Motor neuron (in vitro differentiated cells): ENCODE results near the gene MAML3. TPM values are rescaled to one million over a fixed set of nuclear protein-coding genes. Genes with fewer than 3 reads are reported as not detected.

Experiments used
- ATAC-seq, 8 experiments: fragments of 200-7000 bp; cut with Tn5 transposase; replicated peaks in 6 of 8; 2 replicates each; pipeline ENCODE4 v1.8.0; 2021; ENCODE audit warnings: mild to moderate bottlenecking in 8 of 8, moderate library complexity in 8 of 8
- H3K27ac ChIP-seq, 2 donors: fragments of 250-450 bp; sonication (Bioruptor Pico); 2 replicates each; pipeline ENCODE4 v1.9.0; 2021; ENCODE audit warnings: antibody characterized with exemption in 2 of 2, mild to moderate bottlenecking in 2 of 2, moderate library complexity in 1 of 2
- H3K4me1 ChIP-seq, 2 donors: fragments of 250-450 bp; sonication (Bioruptor Pico); replicated peaks in 1 of 2; 2 replicates each; pipeline ENCODE4 v1.6.1; 2021; ENCODE audit warnings: antibody characterized with exemption in 2 of 2, mild to moderate bottlenecking in 2 of 2, moderate library complexity in 1 of 2
- H3K4me3 ChIP-seq, 5 donors: fragments of 250-450 bp; sonication (Bioruptor Pico); 2 replicates each; pipeline ENCODE4 v1.9.0; 2021; ENCODE audit warnings: antibody characterized with exemption in 5 of 5, mild to moderate bottlenecking in 5 of 5, moderate library complexity in 4 of 5
- whole genome bisulfite sequencing, 10 experiments: fragments of 450-650 bp; shearing (Covaris generic); methylation state at CpG; one replicate each; pipeline ENCODE4 v1.0.0; 2022; 5-methylcytosine and 5-hydroxymethylcytosine counted together
- in situ Hi-C, 9 experiments: fragments of 400-800 bp; cut with MboI; loops; one replicate each; pipeline ENCODE4 v1.15.0; 2021; ENCODE audit warnings: low sequenced_read_pairs in 9 of 9, low pct_unique_long_range_greater_than_20kb in 2 of 9; ENCODE audit not compliant: unreplicated experiment in 9 of 9
- total RNA-seq, 8 experiments: library from RNA; unstranded; fragments of 300-600 nt; gene quantifications; 2 replicates each; pipeline versions ENCODE4 v1.2.3 to v1.2.4, GENCODE V29; 2022

Gene MAML3
- total RNA-seq, 8 experiments from 2014 or later = 1.7 to 24.0 (median 12.9) TPM

DNA sequence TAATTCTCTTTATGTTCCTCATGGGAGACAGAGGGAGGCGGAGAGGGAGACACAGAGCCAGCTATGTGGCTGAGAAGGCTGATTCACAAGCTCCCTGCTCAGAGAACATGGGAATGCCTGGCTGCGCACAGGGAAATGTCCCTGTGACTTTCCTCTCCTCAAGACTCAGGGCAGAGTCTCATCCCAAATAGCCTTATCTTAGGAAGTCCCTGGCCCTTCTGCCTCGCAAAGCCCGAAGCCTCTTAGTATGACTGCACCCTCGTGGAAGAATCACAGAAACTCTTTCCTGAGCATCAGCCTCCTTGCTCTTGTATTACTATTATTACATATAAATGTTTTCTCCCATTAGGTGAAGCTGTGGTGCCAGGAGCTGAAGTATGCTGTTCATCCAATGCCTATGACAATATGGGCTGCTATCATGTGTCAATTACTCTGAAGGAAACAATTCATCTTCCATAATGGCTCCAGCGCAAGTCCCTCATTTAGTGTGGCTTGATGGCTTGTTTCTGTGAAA is 257.8 kb downstream of the MAML3 start:
- in situ Hi-C loops = no loop called here
- no peak overlapping the region for H3K4me3 ChIP-seq
- WGBS, 10 experiments = 68 to 100% (median 90%) methylated on average over 1 to 6 of the region's 6 CpGs; no CpG with 5 or more reads in 3 of the 10 experiments
- peaks cover 27 to 41% of the 10 kb centered on the region in 2 donors for H3K4me1 ChIP-seq
- peak in 5 of 8 experiments; percentile 63 to 78 (median 76) for ATAC-seq
- H3K27ac ChIP-seq = peak overlapping the region; percentile 48 to 57

- H3K4me3 ChIP-seq = no peak overlapping the region
- in situ Hi-C loops = no loop called here
- H3K4me1 ChIP-seq = peaks cover 20 to 30% of the 10 kb centered on the region in 2 donors
- ATAC-seq = peak in 1 of 8 experiments; percentile 18
- H3K27ac ChIP-seq = no peak overlapping the region
- WGBS, 10 experiments = 29 to 83% (median 80%) methylated on average over 1 to 4 of the region's 4 CpGs; no CpG with 5 or more reads in 3 of the 10 experiments
Measured at GRCh38 chr4:139893801-139894200, 260.2 kb downstream of the MAML3 start.

DNA sequence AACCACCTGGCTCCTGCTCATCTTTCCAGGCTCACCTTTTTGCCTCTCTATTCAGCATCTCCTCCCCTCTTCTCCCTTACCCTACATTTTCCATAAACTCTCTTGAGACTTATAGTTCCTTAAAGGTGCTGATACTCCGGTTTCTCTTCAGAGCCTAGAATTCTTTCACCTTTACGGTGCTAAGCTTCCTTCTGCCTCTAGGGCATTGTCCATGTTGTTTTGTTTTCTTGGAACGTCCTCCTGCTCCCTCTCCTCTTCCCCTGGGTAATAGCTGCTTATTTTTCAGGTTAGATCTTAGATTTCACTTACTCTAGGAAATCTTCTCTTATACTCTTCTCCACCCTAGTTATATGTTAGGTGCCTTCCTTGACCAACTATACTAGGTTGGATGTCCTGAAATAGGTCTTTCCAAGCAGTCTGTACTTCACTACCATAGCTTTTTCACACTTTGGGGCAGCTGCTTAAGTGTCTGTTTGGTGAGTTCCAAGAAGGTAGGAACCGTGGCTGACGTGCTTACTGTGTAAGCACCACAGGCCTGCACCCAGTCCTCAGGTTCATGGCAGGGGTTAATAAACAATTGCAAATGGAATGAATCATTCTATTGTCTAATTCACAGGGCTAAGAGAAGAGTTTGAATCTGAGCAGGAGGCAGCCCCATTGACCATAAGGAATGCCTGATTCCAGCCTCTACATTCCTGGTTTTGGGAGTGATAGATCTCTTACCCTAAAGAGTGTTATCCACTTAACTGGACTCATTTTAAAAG is 260.8 kb downstream of the MAML3 start:
- H3K27ac ChIP-seq = no peak overlapping the region
- no peak for ATAC-seq
- WGBS, 10 experiments = 79 to 100% (median 86%) methylated on average over 1 to 5 of the region's 5 CpGs
- H3K4me3 ChIP-seq = no peak overlapping the region
- H3K4me1 ChIP-seq = peaks cover 26 to 31% of the 10 kb centered on the region in 2 donors
- in situ Hi-C loops = no loop called here

DNA sequence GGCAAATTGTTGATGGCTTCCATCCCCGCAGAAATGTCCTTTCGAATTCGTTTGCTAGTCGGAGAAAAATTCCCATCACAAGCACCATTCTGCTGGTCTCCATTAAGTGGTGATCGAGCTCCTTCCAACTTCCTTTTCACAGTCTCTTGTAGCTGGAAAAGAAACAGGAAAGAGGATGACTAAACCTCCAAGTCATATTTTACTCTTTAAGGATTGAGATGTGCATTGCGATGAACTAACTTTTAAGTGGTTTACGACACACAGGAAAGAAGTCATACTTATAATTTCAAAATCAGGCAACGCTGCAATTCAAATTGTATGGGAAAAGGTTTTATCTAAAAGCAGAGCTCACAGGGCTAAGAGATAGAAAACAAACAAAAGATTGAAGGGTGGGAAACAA is 263.2 kb downstream of the MAML3 start:
- Histone ChIP-seq H3K4me3 (no peak overlapping the region), H3K27ac (no peak overlapping the region), H3K4me1 (peaks cover 23 to 29% of the 10 kb centered on the region in 2 donors)
- WGBS, 10 experiments = 11 to 100% (median 92%) methylated on average over 1 to 8 of the region's 8 CpGs
- in situ Hi-C loops = no loop called here
- no peak for ATAC-seq

- ATAC-seq = no peak
- in situ Hi-C loops = no loop called here
- H3K4me1 ChIP-seq = peaks cover 23 to 24% of the 10 kb centered on the region in 2 donors
- H3K27ac ChIP-seq = no peak overlapping the region
- WGBS, 10 experiments = 87 to 100% (median 100%) methylated on average over 1 to 3 of the region's 6 CpGs; no CpG with 5 or more reads in 6 of the 10 experiments
- no peak overlapping the region for H3K4me3 ChIP-seq
Measured at GRCh38 chr4:139889901-139890300, 264.1 kb downstream of the MAML3 start.

- WGBS, 10 experiments = 70 to 100% (median 86%) methylated on average over 1 to 7 of the region's 8 CpGs; no CpG with 5 or more reads in 2 of the 10 experiments
- ATAC-seq = no peak
- Histone ChIP-seq H3K4me1 (peaks cover 23 to 24% of the 10 kb centered on the region in 2 donors), H3K27ac (no peak overlapping the region), H3K4me3 (no peak overlapping the region)
- in situ Hi-C loops = no loop called here
Measured at GRCh38 chr4:139889264-139889663, 264.7 kb downstream of the MAML3 start.

DNA sequence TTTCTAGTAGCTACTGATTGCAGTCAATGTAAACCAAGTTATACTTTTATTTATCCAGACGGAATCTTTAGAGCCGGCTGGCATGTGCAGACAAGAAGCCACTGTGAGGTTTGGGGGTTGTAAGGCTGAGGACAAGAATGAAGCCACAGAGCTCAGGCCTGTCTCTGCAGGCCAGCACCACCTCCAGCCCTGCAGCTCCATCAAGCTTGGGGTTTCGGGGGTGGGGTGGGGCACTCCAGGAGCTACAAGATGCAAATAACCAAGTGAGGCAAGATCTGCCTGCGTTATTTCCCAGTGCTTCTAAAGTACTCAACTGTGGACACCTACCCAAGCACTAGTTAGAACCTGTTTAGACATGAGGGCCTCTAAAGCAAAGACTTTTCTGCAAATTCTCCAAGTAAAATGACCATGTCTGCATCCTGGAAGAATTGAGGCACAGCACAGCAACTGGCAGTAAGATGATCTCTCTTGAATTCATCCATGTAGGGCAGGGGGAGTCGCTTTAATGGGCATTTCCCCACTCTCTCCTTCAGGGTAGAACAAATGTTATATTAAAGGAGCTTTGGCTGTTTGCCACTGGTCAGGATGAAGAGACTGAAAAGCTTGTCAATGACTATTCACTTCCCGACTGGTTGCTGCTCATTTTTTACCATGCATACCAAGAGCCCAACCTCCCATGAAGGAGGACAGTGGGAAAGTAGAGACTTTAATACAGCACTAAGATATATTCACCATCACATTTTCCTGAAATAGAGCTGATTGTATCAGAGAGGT is 265.8 kb downstream of the MAML3 start:
- peak in 6 of 8 experiments; percentile 39 to 74 (median 62) for ATAC-seq
- 50 to 100% (median 73%) methylated on average over 1 to 3 of the region's 6 CpGs; no CpG with 5 or more reads in 1 of the 10 experiments for WGBS, 10 experiments
- no peak overlapping the region for H3K27ac ChIP-seq
- in situ Hi-C loops = no loop called here
- peaks cover 21 to 23% of the 10 kb centered on the region in 2 donors for H3K4me1 ChIP-seq
- no peak overlapping the region for H3K4me3 ChIP-seq

GRCh38 chr4:139887376-139887802 is 266.6 kb downstream of the MAML3 start:
- in situ Hi-C loops = no loop called here
- 4 to 86% (median 37%) methylated on average over 1 to 4 of the region's 4 CpGs; no CpG with 5 or more reads in 1 of the 10 experiments for WGBS, 10 experiments

DNA sequence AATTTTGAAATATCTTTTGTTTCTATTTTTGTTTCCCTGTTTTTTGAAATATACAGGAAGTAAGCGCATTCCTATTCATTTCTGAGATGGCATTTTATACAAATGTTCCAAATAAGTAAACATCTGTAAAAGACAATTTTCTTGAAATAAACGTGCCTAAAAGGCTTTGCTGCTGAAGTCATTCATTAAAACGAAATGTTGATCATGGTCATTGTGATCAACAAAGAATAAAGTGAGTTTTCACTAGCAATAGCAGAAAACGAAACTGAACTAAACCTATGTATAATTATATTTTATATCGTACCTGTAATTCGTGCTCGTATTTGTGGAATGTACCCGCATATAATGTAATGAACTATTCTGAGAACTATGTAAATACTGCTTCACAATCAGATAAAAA is 267.2 kb downstream of the MAML3 start:
- H3K27ac ChIP-seq = no peak overlapping the region
- 29 to 100% (median 84%) methylated on average over 4 to 8 of the region's 8 CpGs for WGBS, 10 experiments
- peaks cover 21 to 23% of the 10 kb centered on the region in 2 donors for H3K4me1 ChIP-seq
- in situ Hi-C loops = no loop called here
- ATAC-seq = no peak
- no peak overlapping the region for H3K4me3 ChIP-seq

More at GRCh38 chr4:139887376-139887802, 266.6 kb downstream of the MAML3 start:
- peak; percentile 20 to 82 (median 75) for ATAC-seq
- Histone ChIP-seq H3K4me1 (peaks cover 21 to 23% of the 10 kb centered on the region in 2 donors), H3K27ac (no peak overlapping the region), H3K4me3 (no peak overlapping the region)

DNA sequence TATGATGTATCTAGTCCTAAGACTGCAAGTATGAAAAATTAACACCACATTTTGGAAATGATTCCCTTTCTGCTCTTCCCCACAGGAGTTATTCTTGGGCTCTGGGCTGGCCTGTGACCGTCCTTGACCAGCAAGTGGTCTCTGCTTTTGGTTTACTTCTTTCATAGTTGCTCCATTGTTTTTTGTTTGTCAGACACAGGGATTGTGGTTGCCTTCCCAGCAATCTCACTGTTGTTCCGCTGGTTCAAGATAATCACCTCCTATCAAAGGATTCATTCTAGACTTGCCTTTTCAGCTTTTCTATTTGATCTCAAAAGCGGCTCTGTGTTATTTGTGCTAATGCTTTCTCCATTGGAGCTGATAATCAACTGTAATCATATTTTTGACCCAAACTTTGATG is 269.5 kb downstream of the MAML3 start:
- no peak for ATAC-seq
- Histone ChIP-seq H3K4me1 (peaks cover 21 to 23% of the 10 kb centered on the region in 2 donors), H3K27ac (no peak overlapping the region), H3K4me3 (no peak overlapping the region)
- WGBS, 10 experiments = 92 to 100% (median 97%) methylated on average over 1 to 3 of the region's 3 CpGs; no CpG with 5 or more reads in 1 of the 10 experiments
- in situ Hi-C loops = no loop called here

GRCh38 chr4:139880841-139881240 is 273.1 kb downstream of the MAML3 start:
- Histone ChIP-seq H3K4me3 (no peak overlapping the region), H3K4me1 (peaks cover 16 to 17% of the 10 kb centered on the region in 2 donors), H3K27ac (no peak overlapping the region)
- in situ Hi-C loops = no loop called here
- WGBS, 10 experiments = 54 to 100% (median 90%) methylated on average over 1 to 5 of the region's 5 CpGs
- ATAC-seq = no peak

GRCh38 chr4:139878050-139878449 is 275.9 kb downstream of the MAML3 start:
- H3K4me3 ChIP-seq = no peak overlapping the region
- WGBS, 10 experiments = 71 to 100% (median 93%) methylated on average over 2 to 9 of the region's 9 CpGs
- no peak overlapping the region for H3K27ac ChIP-seq
- in situ Hi-C loops = no loop called here
- ATAC-seq = no peak
- H3K4me1 ChIP-seq = peaks cover 25 to 28% of the 10 kb centered on the region in 2 donors
